CD14-positive monocyte (primary cell): ENCODE results near the gene HOXD4. TPM values are rescaled to one million over a fixed set of nuclear protein-coding genes. Genes with fewer than 3 reads are reported as not detected.
A peak's percentile ranks its signal among the peaks of the same experiment; 100 is the strongest.

Source experiments
- DNase-seq, 3 donors: peaks; one replicate each; pipeline ENCODE4 v3.0.0-alpha.2; 2011 to 2022
- H2AFZ ChIP-seq: 2 replicates; pipeline ENCODE4 v1.6.0; 2012; ENCODE audit warnings: mild to moderate bottlenecking, low read depth, low read length, inconsistent platforms; ENCODE audit not compliant: insufficient read depth, poor library complexity, severe bottlenecking
- H3K27ac ChIP-seq, 2 donors: 1 replicate in 1 of 2; 2 replicates in 1 of 2; pipeline ENCODE4 v1.5.1; 2012 to 2013; ENCODE audit warnings: low read length in 2 of 2, control low read depth in 1 of 2, inconsistent platforms in 1 of 2, low read depth in 1 of 2, mild to moderate bottlenecking in 1 of 2
- H3K27me3 ChIP-seq, 2 donors: one replicate each; pipeline versions ENCODE4 v1.6.0 to v1.6.1; 2011 to 2013; ENCODE audit warnings: low read length in 2 of 2; ENCODE audit not compliant: control insufficient read depth in 2 of 2, insufficient read depth in 2 of 2
- H3K36me3 ChIP-seq, 2 donors: replicated peaks in 1 of 2; 1 replicate in 1 of 2; 2 replicates in 1 of 2; pipeline versions ENCODE4 v1.5.1 to v1.6.1; 2012 to 2013; ENCODE audit warnings: low read length in 2 of 2, control low read depth in 1 of 2, inconsistent platforms in 1 of 2, mild to moderate bottlenecking in 1 of 2; ENCODE audit not compliant: insufficient read depth in 2 of 2, control insufficient read depth in 1 of 2
- H3K4me1 ChIP-seq, 2 donors: 1 replicate in 1 of 2; 2 replicates in 1 of 2; pipeline versions ENCODE4 v1.5.1 to v1.6.1; 2012 to 2013; ENCODE audit warnings: low read length in 2 of 2, control low read depth in 1 of 2, inconsistent platforms in 1 of 2, mild to moderate bottlenecking in 1 of 2, moderate library complexity in 1 of 2; ENCODE audit not compliant: insufficient read depth in 2 of 2, control insufficient read depth in 1 of 2
- H3K4me2 ChIP-seq: replicated peaks from 2 replicates; pipeline ENCODE3; 2012; ENCODE audit warnings: low read length, moderate library complexity, mild to moderate bottlenecking; ENCODE audit not compliant: poor library complexity, severe bottlenecking; ENCODE audit errors: extremely low read depth
- H3K4me3 ChIP-seq, 3 experiments: fragments of 200-600 bp in 1 of 3; sonication (generic) in 1 of 3; replicated peaks in 1 of 3; 1 replicate in 2 of 3; 2 replicates in 1 of 3; pipeline ENCODE4 v1.5.1; 2011 to 2013; ENCODE audit warnings: low read length in 3 of 3, mild to moderate bottlenecking in 3 of 3, control low read depth in 2 of 3, low read depth in 2 of 3, inconsistent platforms in 1 of 3, moderate library complexity in 1 of 3
- H3K79me2 ChIP-seq: 2 replicates; pipeline ENCODE4 v1.6.0; 2012; ENCODE audit warnings: mild to moderate bottlenecking, control low read depth, inconsistent platforms, low read length, moderate library complexity; ENCODE audit not compliant: insufficient read depth
- H3K9ac ChIP-seq: 2 replicates; pipeline ENCODE4 v1.6.0; 2017; ENCODE audit warnings: low read length, mild to moderate bottlenecking; ENCODE audit not compliant: insufficient read depth, poor library complexity, severe bottlenecking
- H3K9me3 ChIP-seq, 2 donors: replicated peaks in 1 of 2; 1 replicate in 1 of 2; 2 replicates in 1 of 2; pipeline versions ENCODE4 v1.5.1 to v1.6.1; 2012 to 2013; ENCODE audit warnings: low read length in 2 of 2, control low read depth in 1 of 2; ENCODE audit not compliant: control insufficient read depth in 1 of 2, insufficient read depth in 1 of 2
- H4K20me1 ChIP-seq: 2 replicates; pipeline ENCODE4 v1.6.0; 2012; ENCODE audit warnings: mild to moderate bottlenecking, low read length, control low read depth, moderate library complexity; ENCODE audit not compliant: insufficient read depth
- H3K27ac Mint-ChIP-seq, 7 donors: one replicate each; pipeline ENCODE4 v1.8.0; 2020; ENCODE audit warnings: mild to moderate bottlenecking in 7 of 7, mixed read lengths in 7 of 7, moderate library complexity in 6 of 7, inconsistent platforms in 2 of 7
- H3K27me3 Mint-ChIP-seq, 3 donors: one replicate each; pipeline ENCODE4 v1.8.0; 2021 to 2022; ENCODE audit warnings: low read depth in 3 of 3, mild to moderate bottlenecking in 3 of 3, mixed read lengths in 3 of 3, moderate library complexity in 3 of 3, inconsistent platforms in 1 of 3
- H3K36me3 Mint-ChIP-seq, 2 donors: one replicate each; pipeline ENCODE4 v1.8.0; 2020; ENCODE audit warnings: mixed read lengths in 2 of 2, inconsistent platforms in 1 of 2, mild to moderate bottlenecking in 1 of 2
- H3K4me1 Mint-ChIP-seq: one replicate; pipeline ENCODE4 v1.8.0; 2020; ENCODE audit warnings: mild to moderate bottlenecking, mixed read lengths
- H3K4me3 Mint-ChIP-seq, 2 donors: one replicate each; pipeline ENCODE4 v1.8.0; 2020; ENCODE audit warnings: mild to moderate bottlenecking in 2 of 2, mixed read lengths in 2 of 2, moderate library complexity in 1 of 2
- H3K9me3 Mint-ChIP-seq, 7 donors: one replicate each; pipeline ENCODE4 v1.8.0; 2020 to 2022; ENCODE audit warnings: mixed read lengths in 7 of 7, mild to moderate bottlenecking in 6 of 7, moderate library complexity in 6 of 7, inconsistent platforms in 2 of 7
- CTCF ChIP-seq: fragments of 200-600 bp; IDR thresholded peaks from one replicate; pipeline ENCODE4 v1.8.0; 2022; ENCODE audit warnings: antibody characterized with exemption, mild to moderate bottlenecking
- WGBS: methylation state at CpG from one replicate; pipeline ENCODE4 v1.1.5; 2013; ENCODE audit warnings: missing lambda C conversion rate; ENCODE audit not compliant: insufficient coverage; 5-methylcytosine and 5-hydroxymethylcytosine counted together
- intact Hi-C, 2 donors: fragments of 100-400 bp; cut with micrococcal nuclease; formaldehyde crosslinking; loops; one replicate each; pipeline versions ENCODE4 v1.15.0 to v1.15.1; 2023
- polyA plus RNA-seq, 3 donors: library from polyadenylated mRNA; depleted of rRNA in 1 of 3; unstranded in 2 of 3; stranded (reverse) in 1 of 3; fragments of 300-500 nt in 2 of 3; fragments of >200 nt in 1 of 3; fragmentation: Illumina TruSeq in 2 of 3; gene quantifications; 1 replicate in 2 of 3; 2 replicates in 1 of 3; pipeline ENCODE4 v1.2.3, GENCODE V29; 2012 to 2021

The HOXD4 gene
- polyA plus RNA-seq, 3 donors, result not detected

DNA sequence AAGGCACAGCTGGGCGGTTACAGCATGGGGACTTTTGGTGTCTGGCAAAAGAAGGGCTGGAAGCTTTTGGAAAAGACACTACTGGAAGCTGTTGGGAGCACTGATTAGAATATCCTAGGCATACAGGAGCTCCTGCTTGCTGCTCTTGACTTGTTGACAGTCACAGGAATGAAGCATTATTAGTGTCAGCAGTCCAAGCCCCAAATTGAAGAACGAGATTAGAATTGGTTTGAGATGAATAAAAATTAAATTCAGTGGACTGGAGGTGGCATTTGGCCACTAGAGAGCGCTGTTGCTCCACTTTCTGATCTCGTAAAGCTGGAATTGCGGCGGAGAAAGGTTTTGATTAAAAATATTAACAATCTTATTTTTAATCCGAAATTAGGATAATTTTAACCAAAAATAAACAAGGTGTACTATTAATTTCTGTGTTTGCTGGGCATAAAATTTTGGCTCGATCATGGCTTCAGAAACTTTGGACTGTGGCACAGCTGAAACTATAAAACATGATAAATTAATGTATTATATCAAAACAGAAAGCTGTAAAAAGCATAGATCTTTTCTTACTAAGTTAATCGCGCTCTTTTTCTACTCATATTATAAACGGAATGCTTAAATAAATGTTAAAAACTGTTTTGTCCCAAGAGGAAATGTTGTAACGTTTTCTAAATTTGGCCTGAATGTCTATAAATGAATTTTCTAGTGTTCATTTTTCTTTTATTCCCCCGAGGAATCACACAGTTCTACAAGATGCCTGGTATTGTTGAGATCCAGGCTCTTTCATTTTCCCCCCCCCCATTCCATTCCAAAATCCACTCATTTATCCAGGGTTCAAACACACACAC, 24.2 kb upstream of the HOXD4 start:
- no peaks in the 10 kb centered on the region for H4K20me1 ChIP-seq
- H3K9me3 Mint-ChIP-seq, result peaks cover 0 to 35% (median 20%) of the 10 kb centered on the region in 7 donors
- DNase-seq, result peak; percentile 38 to 58 (median 55)
- no peak overlapping the region for H3K4me2 ChIP-seq
- H3K9me3 ChIP-seq, result peaks cover 0 to 53% of the 10 kb centered on the region in 2 donors
- H3K4me3 ChIP-seq, result no peak overlapping the region
- H3K27me3 ChIP-seq, result peaks cover 82 to 91% of the 10 kb centered on the region in 2 donors
- H3K36me3 ChIP-seq, result no peaks in the 10 kb centered on the region
- H3K4me1 Mint-ChIP-seq, result peaks cover 33% of the 10 kb centered on the region
- H3K36me3 Mint-ChIP-seq, result peaks cover 0 to 21% of the 10 kb centered on the region in 2 donors
- intact Hi-C loops, result loop anchor here (2.0 to 5.0 kb wide), 4 partner anchors 330 to 1020 kb away; no protein-coding TSS in a partner anchor
- peak; percentile 90 for TF ChIP-seq CTCF
- H3K79me2 ChIP-seq, result no peaks in the 10 kb centered on the region
- WGBS, result 7% methylated on average over 2 of the region's 13 CpGs
- H3K27me3 Mint-ChIP-seq, result peaks cover 91 to 98% (median 91%) of the 10 kb centered on the region in 3 donors
- peaks cover 11 to 33% of the 10 kb centered on the region in 2 donors for H3K4me1 ChIP-seq
- H3K9ac ChIP-seq, result no peak overlapping the region
- no peak overlapping the region for H3K27ac Mint-ChIP-seq
- no peak overlapping the region for H3K27ac ChIP-seq
- peak overlapping the region in 1 of 2 donors; percentile 61 for H3K4me3 Mint-ChIP-seq
- no peak overlapping the region for H2AFZ ChIP-seq

- no peak overlapping the region for H3K4me2 ChIP-seq
- H2AFZ ChIP-seq, result no peak overlapping the region
- Mint-ChIP-seq H3K36me3 (peaks cover 0 to 20% of the 10 kb centered on the region in 2 donors), H3K9me3 (peaks cover 0 to 36% (median 17%) of the 10 kb centered on the region in 7 donors), H3K4me1 (peaks cover 35% of the 10 kb centered on the region), H3K4me3 (peak overlapping the region in 1 of 2 donors; percentile 61), H3K27me3 (peaks cover 91 to 98% (median 91%) of the 10 kb centered on the region in 3 donors), H3K27ac (no peak overlapping the region)
- H3K79me2 ChIP-seq, result no peaks in the 10 kb centered on the region
- intact Hi-C loops, result loop anchor here (2.0 to 5.0 kb wide), 4 partner anchors 329 to 1020 kb away; no protein-coding TSS in a partner anchor
- no peak overlapping the region for H3K27ac ChIP-seq
- H3K9me3 ChIP-seq, result peaks cover 0 to 58% of the 10 kb centered on the region in 2 donors
- peaks cover 10 to 33% of the 10 kb centered on the region in 2 donors for H3K4me1 ChIP-seq
- DNase-seq, result no peak
- H4K20me1 ChIP-seq, result no peaks in the 10 kb centered on the region
- no peak overlapping the region for H3K9ac ChIP-seq
- WGBS, result 20% methylated on average over 2 of the region's 4 CpGs
- TF ChIP-seq CTCF, result no peak
- H3K27me3 ChIP-seq, result peaks cover 88 to 91% of the 10 kb centered on the region in 2 donors
- H3K36me3 ChIP-seq, result no peaks in the 10 kb centered on the region
- H3K4me3 ChIP-seq, result no peak overlapping the region
These were observed 23.6 kb upstream of the HOXD4 start for GRCh38 chr2:176127774-176128072.
